Lung microvascular endothelial cell (primary cell): ENCODE measurements around the gene CYSLTR2. TPM values are rescaled to one million over a fixed set of nuclear protein-coding genes. Genes with fewer than 3 reads are reported as not detected.
A peak's percentile ranks its signal among the peaks of the same experiment; 100 is the strongest.
"Not testable (repeated sequence)": the region's sequence is repeated elsewhere in the genome, so short reads cannot be mapped to it uniquely, and the experiment has no call there.

Source experiments
- DNase-seq, 2 donors: peaks; one replicate each; pipeline versions ENCODE4 v3.0.0 to v3.0.0-alpha.2; 2010; ENCODE audit warnings: low read depth in 2 of 2
- total RNA-seq: library from RNA; depleted of rRNA; stranded (reverse); fragments of >200 nt; gene quantifications from 2 replicates; pipeline ENCODE4 v1.2.1, GENCODE V29; 2014

CYSLTR2 gene
- total RNA-seq, 1 donor from 2014 or later, result not detected

GRCh38 chr13:48693998-48694397 is 40.3 kb downstream of the CYSLTR2 start:
- no peak for DNase-seq

DNA sequence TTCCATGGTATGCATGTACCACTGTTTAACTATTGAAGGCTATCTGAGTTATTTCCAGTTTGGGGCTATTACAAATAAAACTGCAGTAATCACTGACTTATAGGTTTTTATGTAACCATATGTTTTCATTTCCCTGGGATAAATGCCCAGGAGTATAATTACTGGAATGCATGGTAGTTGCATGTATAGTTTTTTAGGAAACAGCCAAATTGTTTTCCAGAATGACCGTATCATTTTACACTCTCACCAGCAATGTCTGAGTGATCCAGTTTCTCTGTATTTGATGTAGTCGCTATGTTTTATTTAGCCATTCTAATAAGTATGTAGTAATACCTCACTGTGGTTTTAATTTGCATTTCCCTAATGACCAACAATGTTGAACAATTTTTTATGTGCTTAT is 42.0 kb downstream of the CYSLTR2 start:
- no peak for DNase-seq

GRCh38 chr13:48696676-48697075 is 42.9 kb downstream of the CYSLTR2 start:
- not testable (repeated sequence) for DNase-seq

GRCh38 chr13:48707405-48707804 is 53.7 kb downstream of the CYSLTR2 start:
- DNase-seq, result no peak

- DNase-seq, result no peak
Observed at GRCh38 chr13:48708764-48709163, 55.0 kb downstream of the CYSLTR2 start.

DNA sequence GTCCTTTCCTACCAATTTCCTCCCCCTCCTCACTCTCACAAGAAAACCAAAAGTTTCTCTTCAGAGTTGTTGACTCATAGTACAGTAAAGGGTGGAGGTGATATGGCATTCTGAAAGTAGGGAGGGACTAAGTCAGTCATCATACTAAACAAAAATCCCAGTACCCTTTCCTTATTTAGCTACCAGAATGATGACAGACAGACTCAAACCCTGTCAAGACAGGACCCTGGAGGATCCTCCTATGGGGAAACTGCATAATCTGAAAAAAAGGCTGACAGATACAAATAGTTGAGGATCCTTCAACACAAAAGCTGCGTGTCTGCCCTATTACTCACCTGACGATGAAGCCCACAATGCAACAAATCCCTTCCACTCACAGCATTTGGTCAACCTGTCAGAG is 55.5 kb downstream of the CYSLTR2 start:
- no peak for DNase-seq

- no peak for DNase-seq
Observed at GRCh38 chr13:48710160-48710559, 56.4 kb downstream of the CYSLTR2 start.

DNA sequence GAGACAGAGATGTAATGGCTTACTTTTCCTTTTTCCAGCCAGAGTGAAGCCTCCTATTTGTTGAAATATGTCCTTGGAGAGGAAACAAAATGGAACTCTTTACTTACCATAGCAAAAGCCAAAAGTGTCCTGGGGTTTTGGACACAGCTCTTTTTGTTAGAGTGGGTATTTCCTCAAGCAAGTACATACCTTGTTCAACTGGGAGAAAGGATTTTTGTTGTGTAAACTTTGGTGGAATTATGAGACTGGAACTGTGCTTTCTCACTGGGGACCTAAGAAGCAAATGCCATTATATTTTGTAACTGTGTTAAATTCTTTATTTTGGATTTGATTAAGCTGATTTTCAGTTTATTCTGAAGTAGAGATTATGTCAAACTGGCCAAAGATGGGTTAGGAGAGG is 58.4 kb downstream of the CYSLTR2 start:
- no peak for DNase-seq

DNA sequence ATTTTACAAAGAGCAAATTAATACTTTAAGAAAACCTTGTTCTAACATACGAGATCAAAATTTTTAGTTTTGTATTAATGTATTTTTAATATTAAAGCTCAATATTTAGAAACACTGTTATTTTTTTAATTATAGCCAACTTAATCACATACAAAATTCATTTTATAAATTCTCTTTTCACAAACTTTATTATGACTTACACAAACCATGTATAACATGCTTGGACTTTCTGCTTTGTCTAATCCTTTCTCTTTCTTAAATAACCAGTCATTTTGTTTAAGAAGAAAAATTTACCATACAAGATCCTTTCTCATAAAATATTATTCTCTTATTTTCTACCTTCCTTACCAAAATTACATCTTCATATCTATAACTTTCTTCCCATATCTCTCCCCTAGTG is 62.2 kb downstream of the CYSLTR2 start:
- no peak for DNase-seq

GRCh38 chr13:48720621-48721020 is 66.9 kb downstream of the CYSLTR2 start:
- DNase-seq, result no peak

DNA sequence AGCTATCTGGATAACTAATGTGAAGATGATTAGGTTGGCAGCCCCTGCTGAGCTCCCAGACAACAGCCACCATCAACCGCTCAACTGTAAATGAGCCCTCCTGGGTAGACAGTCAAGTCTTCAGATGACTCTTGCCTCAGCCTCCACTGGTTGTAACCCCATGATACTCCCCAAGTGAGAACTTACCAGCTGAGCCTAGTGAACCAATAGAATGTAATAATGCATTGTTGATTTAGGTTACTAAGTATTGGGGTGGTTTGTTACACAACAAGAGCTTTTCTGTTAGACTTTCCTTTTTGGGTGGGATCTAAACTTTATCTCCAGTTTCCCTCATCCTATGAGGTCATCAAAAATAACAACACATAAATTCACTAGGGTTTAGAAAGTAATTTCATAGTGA is 69.4 kb downstream of the CYSLTR2 start:
- DNase-seq, result no peak

- no peak for DNase-seq
Observed at GRCh38 chr13:48725271-48725670, 71.5 kb downstream of the CYSLTR2 start.

DNA sequence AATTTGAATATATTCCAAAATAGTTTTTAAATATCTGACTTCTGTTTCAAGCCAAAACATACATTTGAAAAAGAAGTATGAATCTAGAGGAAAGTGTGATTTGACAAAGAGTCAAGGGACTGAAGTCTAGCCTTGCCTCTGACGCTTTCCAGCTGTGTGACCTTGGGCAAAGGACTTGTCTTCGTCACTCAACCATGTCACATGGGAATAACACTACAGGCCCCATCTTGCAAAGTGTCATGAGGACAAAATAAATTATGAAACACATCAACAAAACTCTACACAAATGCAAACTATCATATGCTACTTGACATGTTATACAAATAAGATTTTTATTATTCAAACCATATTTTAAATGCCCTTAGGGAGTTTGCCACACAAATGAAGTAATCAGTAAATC is 73.0 kb downstream of the CYSLTR2 start:
- DNase-seq, result no peak

- no peak for DNase-seq
Observed at GRCh38 chr13:48727241-48728011, 73.7 kb downstream of the CYSLTR2 start.

GRCh38 chr13:48728226-48728625 is 74.5 kb downstream of the CYSLTR2 start:
- DNase-seq, result no peak

DNA sequence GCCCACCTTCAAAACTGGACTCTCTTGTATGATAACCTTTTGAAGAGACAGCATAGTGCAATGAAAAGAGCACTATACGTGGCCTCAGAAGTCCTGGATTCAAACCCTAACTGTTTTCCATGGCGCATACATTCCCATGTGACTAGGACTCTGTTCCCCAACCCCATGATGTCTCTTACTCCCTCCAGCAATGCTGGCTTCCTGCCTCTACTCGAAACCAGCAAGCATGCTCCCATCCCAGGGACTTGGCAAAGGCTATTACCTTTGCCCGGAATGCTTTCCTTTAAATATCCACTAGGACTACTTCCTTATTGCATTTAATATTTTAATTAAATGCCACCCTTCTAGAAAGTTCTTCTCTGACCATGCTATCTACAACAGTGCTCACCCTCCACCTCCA is 75.1 kb downstream of the CYSLTR2 start:
- no peak for DNase-seq

DNA sequence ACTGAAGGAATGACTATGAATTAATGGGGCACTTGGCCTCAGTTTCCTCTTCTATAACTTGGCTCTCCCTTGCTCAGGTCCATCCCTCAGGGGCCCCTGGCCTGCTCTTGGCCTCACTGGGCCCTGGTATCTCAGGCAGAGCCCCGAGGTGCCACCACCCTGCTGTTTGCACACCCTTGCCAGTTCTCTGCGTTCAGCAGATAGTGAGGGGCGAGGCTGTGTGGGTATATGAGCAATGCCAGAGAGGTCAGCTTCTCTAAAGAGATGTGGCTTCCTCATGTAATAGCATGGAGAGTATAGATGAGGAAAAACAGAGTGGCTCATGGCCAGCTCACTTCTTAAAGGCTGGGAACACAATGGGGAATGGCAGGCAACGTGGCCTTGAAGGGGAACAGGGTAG is 76.1 kb downstream of the CYSLTR2 start:
- DNase-seq, result no peak

GRCh38 chr13:48731001-48731658 is 77.4 kb downstream of the CYSLTR2 start:
- peak in 1 of 2 donors; percentile 68 for DNase-seq

GRCh38 chr13:48731957-48732569 is 78.3 kb downstream of the CYSLTR2 start:
- DNase-seq, result peak; percentile 57 to 59

GRCh38 chr13:48733739-48734335 is 80.1 kb downstream of the CYSLTR2 start:
- DNase-seq, result no peak

GRCh38 chr13:48735571-48735970 is 81.8 kb downstream of the CYSLTR2 start:
- no peak for DNase-seq

GRCh38 chr13:48737689-48738088 is 84.0 kb downstream of the CYSLTR2 start:
- no peak for DNase-seq
